HG03439 (cell line): ENCODE data around the gene TNFRSF13B.
"Not testable (repeated sequence)": the region's sequence is repeated elsewhere in the genome, so short reads cannot be mapped to it uniquely, and the experiment has no call there.

Source experiments
- ATAC-seq: cut with Tn5 transposase; IDR thresholded peaks from one replicate; pipeline ENCODE4 v1.9.1; 2021; ENCODE audit warnings: mild to moderate bottlenecking, moderate library complexity; ENCODE audit not compliant: unreplicated experiment

The TNFRSF13B gene

GRCh38 chr17:17007891-17008290 lies 36.0 kb upstream of the TNFRSF13B start:
- ATAC-seq, result not testable (repeated sequence)

GRCh38 chr17:17004997-17005614 lies 33.2 kb upstream of the TNFRSF13B start:
- not testable (repeated sequence) for ATAC-seq

- no peak for ATAC-seq
Measured at GRCh38 chr17:17004251-17004996, 32.5 kb upstream of the TNFRSF13B start.

GRCh38 chr17:17002731-17003715 lies 31.1 kb upstream of the TNFRSF13B start:
- ATAC-seq, result not testable (repeated sequence)

GRCh38 chr17:17001874-17002520 lies 30.1 kb upstream of the TNFRSF13B start:
- ATAC-seq, result peak; percentile 55

- no peak for ATAC-seq
Measured at GRCh38 chr17:17001076-17001777, 29.3 kb upstream of the TNFRSF13B start.

- ATAC-seq, result no peak
Measured at GRCh38 chr17:16999931-17000625, 28.2 kb upstream of the TNFRSF13B start.

GRCh38 chr17:16997514-16998429 lies 25.9 kb upstream of the TNFRSF13B start:
- ATAC-seq, result no peak

GRCh38 chr17:16996726-16997125 lies 24.8 kb upstream of the TNFRSF13B start:
- not testable (repeated sequence) for ATAC-seq

- no peak for ATAC-seq
Measured at GRCh38 chr17:16995930-16996329, 24.0 kb upstream of the TNFRSF13B start.

- no peak for ATAC-seq
Measured at GRCh38 chr17:16994631-16995030, 22.7 kb upstream of the TNFRSF13B start.

GRCh38 chr17:16991349-16992009 lies 19.6 kb upstream of the TNFRSF13B start:
- ATAC-seq, result no peak

- no peak for ATAC-seq
Measured at GRCh38 chr17:16989953-16990860, 18.3 kb upstream of the TNFRSF13B start.

GRCh38 chr17:16989230-16989952 lies 17.5 kb upstream of the TNFRSF13B start:
- ATAC-seq, result peak; percentile 28

- peak; percentile 13 for ATAC-seq
Measured at GRCh38 chr17:16988749-16989229, 16.9 kb upstream of the TNFRSF13B start.
